ENCODE measurements around the gene UQCC2.

UQCC2 gene

GRCh38 chr6:33677689-33678088, 33.8 kb downstream of the UQCC2 start:
- Histone ChIP-seq H3K27ac (ENCODE audit: low read depth, low read length) (no peak overlapping the region), H3K36me3 (ENCODE audit: control insufficient read depth, low read length) (peaks cover 95% of the 10 kb centered on the region), H3K27me3 (ENCODE audit: control insufficient read depth, low read length) (no peaks in the 10 kb centered on the region), H3F3A (ENCODE audit: control insufficient read depth, insufficient read depth) (no peaks in the 10 kb centered on the region), H4K20me1 (ENCODE audit: control insufficient read depth, insufficient read depth, low read depth, low read length) (no peaks in the 10 kb centered on the region), H3K4me1 (ENCODE audit: control insufficient read depth, low read length) (peaks cover 10% of the 10 kb centered on the region), H3K4me2 (ENCODE audit: low read length) (no peak overlapping the region), H3K4me3 (ENCODE audit: low read length) (no peak overlapping the region), H3K9me3 (ENCODE audit: control insufficient read depth, insufficient read depth, low read length) (no peaks in the 10 kb centered on the region), H3K79me2 (ENCODE audit: control insufficient read depth, low read length) (no peaks in the 10 kb centered on the region), H3K9me2 (replicated peaks; ENCODE audit: control insufficient read depth, low read length) (no peaks in the 10 kb centered on the region)
- TF ChIP-seq CTCF (IDR thresholded peaks at IDR 0.05; ENCODE audit: low read depth, low read length, poor library complexity, severe bottlenecking) (no peak), EZH2phosphoT487 (IDR thresholded peaks at IDR 0.05; ENCODE audit: borderline replicate concordance, low read length) (no peak)

GRCh38 chr6:33677143-33677660, 34.3 kb downstream of the UQCC2 start:
- Histone ChIP-seq H3K79me2 (ENCODE audit: control insufficient read depth, low read length) (no peaks in the 10 kb centered on the region), H3K27ac (ENCODE audit: low read depth, low read length) (no peak overlapping the region), H3K36me3 (ENCODE audit: control insufficient read depth, low read length) (peaks cover 94% of the 10 kb centered on the region), H3K27me3 (ENCODE audit: control insufficient read depth, low read length) (no peaks in the 10 kb centered on the region), H3K9me2 (replicated peaks; ENCODE audit: control insufficient read depth, low read length) (no peaks in the 10 kb centered on the region), H3K4me2 (ENCODE audit: low read length) (no peak overlapping the region), H3K4me1 (ENCODE audit: control insufficient read depth, low read length) (peaks cover 10% of the 10 kb centered on the region), H3K4me3 (ENCODE audit: low read length) (no peak overlapping the region), H4K20me1 (ENCODE audit: control insufficient read depth, insufficient read depth, low read depth, low read length) (no peaks in the 10 kb centered on the region), H3K9me3 (ENCODE audit: control insufficient read depth, insufficient read depth, low read length) (no peaks in the 10 kb centered on the region), H3F3A (ENCODE audit: control insufficient read depth, insufficient read depth) (no peaks in the 10 kb centered on the region)
- TF ChIP-seq EZH2phosphoT487 (IDR thresholded peaks at IDR 0.05; ENCODE audit: borderline replicate concordance, low read length) (no peak), CTCF (IDR thresholded peaks at IDR 0.05; ENCODE audit: low read depth, low read length, poor library complexity, severe bottlenecking) (no peak)

GRCh38 chr6:33676416-33677142, 34.9 kb downstream of the UQCC2 start:
- H4K20me1 ChIP-seq (ENCODE audit: control insufficient read depth, insufficient read depth, low read depth, low read length): 0 out of 2 replicates have a peak, but pooled peaks cover under 1% of the 10 kb centered on the region
- peaks cover 10% of the 10 kb centered on the region for H3K4me1 ChIP-seq (ENCODE audit: control insufficient read depth, low read length)
- H3K79me2 ChIP-seq (ENCODE audit: control insufficient read depth, low read length): no peaks in the 10 kb centered on the region
- H3K4me3 ChIP-seq (ENCODE audit: low read length): no peak overlapping the region
- H3K36me3 ChIP-seq (ENCODE audit: control insufficient read depth, low read length): peaks cover 94% of the 10 kb centered on the region
- TF ChIP-seq CTCF (IDR thresholded peaks at IDR 0.05; ENCODE audit: low read depth, low read length, poor library complexity, severe bottlenecking): no peak
- no peak for TF ChIP-seq EZH2phosphoT487 (IDR thresholded peaks at IDR 0.05; ENCODE audit: borderline replicate concordance, low read length)
- no peak overlapping the region for H3K4me2 ChIP-seq (ENCODE audit: low read length)
- H3K9me3 ChIP-seq (ENCODE audit: control insufficient read depth, insufficient read depth, low read length): no peaks in the 10 kb centered on the region
- no peaks in the 10 kb centered on the region for H3K27me3 ChIP-seq (ENCODE audit: control insufficient read depth, low read length)
- no peak overlapping the region for H3K27ac ChIP-seq (ENCODE audit: low read depth, low read length)
- no peaks in the 10 kb centered on the region for H3K9me2 ChIP-seq (replicated peaks; ENCODE audit: control insufficient read depth, low read length)
- H3F3A ChIP-seq (ENCODE audit: control insufficient read depth, insufficient read depth): no peaks in the 10 kb centered on the region
